GM12878 (cell line): Measurements from ENCODE around the gene PLA2G6. TPM values are rescaled to one million over a fixed set of nuclear protein-coding genes. Genes with fewer than 3 reads are reported as not detected.
A peak's percentile ranks its signal among the peaks of the same experiment; 100 is the strongest.

Experiments
- ATAC-seq: fragments of 200-7000 bp; cut with Tn5 transposase; 3 replicates; pipeline ENCODE4 v1.9.1; 2020; ENCODE audit warnings: mild to moderate bottlenecking, moderate library complexity
- BruUV-seq: library from RNA; stranded (reverse); fragments of 400-500 nt; replicated peaks from 2 replicates; lab custom pipeline; 2021; lab: Mats Ljungman, UMichigan
- CTCF ChIA-PET: fragments of 300-600 bp; sonication (Branson Sonifier 250); formaldehyde crosslinking; extraction: SDS; loops from one replicate; lab custom pipeline; 2021; ENCODE audit warnings: inconsistent platforms; lab: Yijun Ruan, JAX
- POLR2A ChIA-PET: fragments of 350-600 bp; formaldehyde crosslinking; extraction: SDS; loops from one replicate; lab custom pipeline; 2021; ENCODE audit warnings: inconsistent platforms; lab: Charles Lee
- RAD21 ChIA-PET: fragments of 300-600 bp; sonication (Branson Sonifier 250); formaldehyde crosslinking; loops from one replicate; lab custom pipeline; 2023; ENCODE audit warnings: antibody characterized with exemption; ENCODE audit not compliant: unreplicated experiment; lab: Charles Lee
- SMC1A ChIA-PET: fragments of 300-600 bp; sonication (Branson Sonifier 250); formaldehyde crosslinking; loops from one replicate; lab custom pipeline; 2023; ENCODE audit not compliant: unreplicated experiment, uncharacterized antibody; lab: Charles Lee
- DNase-seq: peaks from one replicate; pipeline ENCODE4 v3.0.0-alpha.2; 2011; ENCODE audit warnings: low read depth, low spot score
- FAIRE-seq: peaks from 3 replicates; lab custom pipeline; 2011; peaks lifted over from hg19 to GRCh38; lab: Jason Lieb, UNC
- H2AFZ ChIP-seq: 2 replicates; pipeline ENCODE4 v1.6.0; 2011; ENCODE audit warnings: low read depth, low read length, control low read depth; ENCODE audit not compliant: control insufficient read depth
- H3K27ac ChIP-seq: 2 replicates; pipeline ENCODE4 v1.5.1; 2011; ENCODE audit warnings: control low read depth; ENCODE audit not compliant: control insufficient read depth, insufficient read depth
- H3K27me3 ChIP-seq, 2 experiments: replicated peaks in 1 of 2; 2 replicates each; pipeline versions ENCODE4 v1.6.0 to v1.6.1; 2011; ENCODE audit warnings: low read length in 1 of 2; ENCODE audit not compliant: control insufficient read depth in 2 of 2, insufficient read depth in 2 of 2
- H3K36me3 ChIP-seq, 2 experiments: 2 replicates each; pipeline ENCODE4 v1.5.1; 2011; ENCODE audit warnings: low read length in 1 of 2; ENCODE audit not compliant: control insufficient read depth in 2 of 2, insufficient read depth in 2 of 2
- H3K4me1 ChIP-seq: 2 replicates; pipeline ENCODE4 v1.6.1; 2011; ENCODE audit warnings: mild to moderate bottlenecking, low read length, moderate library complexity, mixed read lengths; ENCODE audit not compliant: control insufficient read depth, insufficient read depth
- H3K4me2 ChIP-seq: 2 replicates; pipeline ENCODE4 v1.6.0; 2011; ENCODE audit warnings: control low read depth; ENCODE audit not compliant: control insufficient read depth, insufficient read depth
- H3K4me3 ChIP-seq: fragments of 200-600 bp; sonication (generic); 2 replicates; pipeline ENCODE4 v1.5.1; 2016
- H3K79me2 ChIP-seq: 2 replicates; pipeline ENCODE4 v1.6.0; 2011; ENCODE audit warnings: low read length; ENCODE audit not compliant: control insufficient read depth, insufficient read depth
- H3K9ac ChIP-seq: 2 replicates; pipeline ENCODE4 v1.8.0; 2011; ENCODE audit warnings: low read length, control low read depth, mixed read lengths; ENCODE audit not compliant: control insufficient read depth, insufficient read depth
- H3K9me3 ChIP-seq: replicated peaks from 3 replicates; pipeline ENCODE4 v1.5.1; 2011; ENCODE audit warnings: mild to moderate bottlenecking, low read length; ENCODE audit not compliant: control insufficient read depth, insufficient read depth
- H4K20me1 ChIP-seq: 2 replicates; pipeline ENCODE4 v1.6.0; 2011; ENCODE audit not compliant: control insufficient read depth, insufficient read depth
- ASH2L ChIP-seq: fragments of 300-600, 200-600 bp; sonication (generic); IDR thresholded peaks from 2 replicates; pipeline ENCODE4 v1.6.1; 2017; ENCODE audit warnings: low read depth, mild to moderate bottlenecking, borderline replicate concordance
- CTCF ChIP-seq, 3 experiments: IDR thresholded peaks in 2 of 3; conservative IDR thresholded peaks in 1 of 3; 2 replicates each; pipeline ENCODE4 v1.5.1; 2011; ENCODE audit warnings: low read depth in 3 of 3, low read length in 3 of 3, mild to moderate bottlenecking in 3 of 3, control low read depth in 2 of 3, moderate library complexity in 2 of 3, inconsistent platforms in 1 of 3, mixed read lengths in 1 of 3; ENCODE audit not compliant: control insufficient read depth in 2 of 3, insufficient read depth in 1 of 3; ENCODE audit errors: extremely low read depth in 1 of 3
- CUX1 ChIP-seq: IDR thresholded peaks from 2 replicates; pipeline ENCODE4 v1.6.1; 2012; ENCODE audit warnings: improper control_type of control experiment, low read depth, low read length; ENCODE audit not compliant: insufficient replicate concordance
- GABPA ChIP-seq: IDR thresholded peaks from 2 replicates; pipeline ENCODE4 v1.6.1; 2014; ENCODE audit warnings: antibody characterized with exemption, low read depth, mild to moderate bottlenecking, inconsistent platforms
- GATAD2B ChIP-seq: fragments of 450-650 bp; conservative IDR thresholded peaks from 2 replicates; pipeline ENCODE4 v1.6.1; 2017; ENCODE audit warnings: low read depth, mild to moderate bottlenecking, moderate library complexity
- HDAC2 ChIP-seq: fragments of 200-600 bp; sonication (generic); IDR thresholded peaks from 2 replicates; pipeline ENCODE4 v1.6.1; 2017
- HDAC6 ChIP-seq: fragments of 200-600 bp; sonication (generic); IDR thresholded peaks from one replicate; pipeline ENCODE4 v1.8.0; 2017; ENCODE audit warnings: antibody characterized with exemption; ENCODE audit not compliant: unreplicated experiment
- IRF3 ChIP-seq: fragments of 450-650 bp; IDR thresholded peaks from 2 replicates; pipeline ENCODE4 v1.6.1; 2014; ENCODE audit warnings: mild to moderate bottlenecking
- MYC ChIP-seq: IDR thresholded peaks from 2 replicates; pipeline ENCODE4 v1.6.1; 2011; ENCODE audit warnings: mild to moderate bottlenecking, low read length, moderate library complexity, inconsistent platforms; ENCODE audit not compliant: insufficient read depth, insufficient replicate concordance, insufficient read length, severe bottlenecking
- NR2F1 ChIP-seq: fragments of 450-650 bp; conservative IDR thresholded peaks from 2 replicates; pipeline ENCODE4 v1.6.1; 2017; ENCODE audit warnings: mild to moderate bottlenecking
- POU2F2 ChIP-seq: IDR thresholded peaks from 3 replicates; pipeline ENCODE4 v1.6.1; 2011; ENCODE audit warnings: low read depth, mild to moderate bottlenecking, low read length, borderline replicate concordance
- RAD21 ChIP-seq: IDR thresholded peaks from 2 replicates; pipeline ENCODE4 v1.6.1; 2011; ENCODE audit warnings: mild to moderate bottlenecking, low read depth, low read length, moderate library complexity; ENCODE audit not compliant: insufficient read depth
- RFX5 ChIP-seq: IDR thresholded peaks from 2 replicates; pipeline ENCODE4 v1.6.1; 2011; ENCODE audit warnings: low read depth, low read length, improper control_type of control experiment
- SMARCA5 ChIP-seq: fragments of 450-650 bp; IDR thresholded peaks from 2 replicates; pipeline ENCODE4 v1.6.1; 2017; ENCODE audit warnings: mild to moderate bottlenecking
- ZNF24 ChIP-seq: fragments of 450-650 bp; IDR thresholded peaks from 2 replicates; pipeline ENCODE4 v1.6.1; 2017; ENCODE audit warnings: antibody characterized with exemption, mild to moderate bottlenecking
- WGBS: methylation state at CpG from one replicate; pipeline ENCODE4 v1.1.6; 2016; ENCODE audit warnings: low lambda C conversion rate; ENCODE audit not compliant: insufficient replicate concordance, insufficient coverage; ENCODE audit errors: missing lambda C conversion rate; 5-methylcytosine and 5-hydroxymethylcytosine counted together
- in situ Hi-C: fragments of 300-500 bp; cut with MboI; formaldehyde crosslinking; loops from 9 replicates; pipeline ENCODE4 v1.14.3; 2018; ENCODE audit warnings: mixed read lengths
- intact Hi-C: fragments of 100-400 bp; cut with micrococcal nuclease; formaldehyde crosslinking; loops from one replicate; pipeline ENCODE4 v1.14.2; 2022; ENCODE audit not compliant: unreplicated experiment
- polyA plus RNA-seq, 11 experiments: library from polyadenylated mRNA; depleted of rRNA in 4 of 11; unstranded in 6 of 11; stranded (reverse) in 5 of 11; fragments of >200 nt; fragmentation: Nextera tagmentation in 4 of 11; fragmentation: Illumina TruSeq in 1 of 11; extraction: Ambion mirVana in 4 of 11; extraction: Trizol in 1 of 11; gene quantifications; 1 replicate in 1 of 11; 2 replicates in 10 of 11; pipeline versions ENCODE4 v1.2.1 to v1.2.3, GENCODE V29; 2011 to 2016; ENCODE audit warnings: inconsistent platforms in 2 of 11, missing spikeins in 2 of 11, low read depth in 1 of 11
- total RNA-seq, 4 experiments: library from RNA; depleted of rRNA in 3 of 4; stranded (reverse); fragments of >200 nt in 3 of 4; fragmentation: Illumina TruSeq in 1 of 4; extraction: Trizol in 1 of 4; gene quantifications; 2 replicates each; pipeline versions ENCODE4 v1.2.1 to v1.2.3, GENCODE V29; 2013 to 2021

PLA2G6 gene
- total and polyA plus RNA-seq, 10 of the 15 experiments (the other 5 are each of a cell fraction or from before 2014, with no cell fraction given), result 0.15 to 42.2 (median 15.8) TPM

- no peak for TF ChIP-seq RAD21
- TF ChIP-seq CTCF (IDR thresholded peaks at IDR 0.05 in 2 of 3, conservative IDR thresholded peaks at IDR 0.05 in 1 of 3; ENCODE audit: control insufficient read depth in 2 of 3, extremely low read depth in 1 of 3, insufficient read depth in 1 of 3, low read depth in 3 of 3, low read length in 3 of 3), result no peak
These were observed 113.8 kb downstream of the PLA2G6 start (continued) for GRCh38 chr22:38067761-38068360.

GRCh38 chr22:38067028-38067415 is 114.6 kb downstream of the PLA2G6 start:
- DNase-seq, result no peak
- ChIA-PET CTCF (interaction anchor here (3.1 kb wide), 1 partner anchor 14 kb away, joined by 17 read pairs; no protein-coding TSS in a partner anchor), POLR2A (no interaction called here), SMC1A (no interaction called here), RAD21 (interaction anchor here (0.7 kb wide), 1 partner anchor 568 kb away, joined by 4 read pairs; no protein-coding TSS in a partner anchor)
- Histone ChIP-seq H3K27ac (no peak overlapping the region), H3K4me1 (no peaks in the 10 kb centered on the region), H3K79me2 (no peaks in the 10 kb centered on the region), H3K9ac (no peak overlapping the region), H3K4me2 (no peak overlapping the region), H3K9me3 (no peaks in the 10 kb centered on the region), H2AFZ (no peak overlapping the region), H3K4me3 (no peak overlapping the region), H3K27me3 (no peaks in the 10 kb centered on the region), H3K36me3 (no peaks in the 10 kb centered on the region; a peak in 3 of 4 replicates), H4K20me1 (no peaks in the 10 kb centered on the region)
- in situ Hi-C loops, result no loop called here
- TSS peak; percentile 26 for BruUV-seq
- intact Hi-C loops, result no loop called here
- no peak for ATAC-seq
- 95% methylated on average over 8 of the region's 8 CpGs for WGBS
- FAIRE-seq, result no peak
- no peak for TF ChIP-seq RFX5
- no peak for TF ChIP-seq GATAD2B
- no peak for TF ChIP-seq HDAC6
- no peak for TF ChIP-seq IRF3
- TF ChIP-seq SMARCA5, result no peak
- no peak for TF ChIP-seq CUX1
- TF ChIP-seq GABPA, result no peak
- TF ChIP-seq MYC, result no peak
- no peak for TF ChIP-seq NR2F1
- no peak for TF ChIP-seq POU2F2
- TF ChIP-seq HDAC2, result no peak
- TF ChIP-seq ZNF24, result no peak
- TF ChIP-seq ASH2L, result no peak
